Stimulated activated effector memory CD8-positive, alpha-beta T cell treated with anti-CD3 and anti-CD28 coated beads, Interleukin-12 subunit alpha, Interleukin-12 subunit beta, amount 100 ng/mL, for 72 hours (primary cell): ENCODE measurements around the gene MCM9.
A peak's percentile ranks its signal among the peaks of the same experiment; 100 is the strongest.
"Not testable (repeated sequence)": the region's sequence is repeated elsewhere in the genome, so short reads cannot be mapped to it uniquely, and the experiment has no call there.

ENCODE experiments used
- ATAC-seq: fragments of 150-1000 bp; cut with Tn5 transposase; 2 replicates; pipeline ENCODE4 v1.10.0; 2021
- DNase-seq, 2 donors: peaks; one replicate each; pipeline ENCODE4 v3.0.0; 2021 to 2022; ENCODE audit warnings: low spot score in 2 of 2
- H3K27ac Mint-ChIP-seq: one replicate; pipeline ENCODE4 v1.8.0; 2022; ENCODE audit warnings: mild to moderate bottlenecking, mixed read lengths
- H3K36me3 Mint-ChIP-seq: one replicate; pipeline ENCODE4 v1.8.0; 2022; ENCODE audit warnings: mild to moderate bottlenecking, mixed read lengths
- H3K4me1 Mint-ChIP-seq: one replicate; pipeline ENCODE4 v1.8.0; 2022; ENCODE audit warnings: mixed read lengths
- H3K4me3 Mint-ChIP-seq: one replicate; pipeline ENCODE4 v1.8.0; 2022; ENCODE audit warnings: mild to moderate bottlenecking, mixed read lengths
- H3K9me3 Mint-ChIP-seq: one replicate; pipeline ENCODE4 v1.8.0; 2022; ENCODE audit warnings: mixed read lengths

MCM9 gene

GRCh38 chr6:118829817-118830478 is 105.0 kb downstream of the MCM9 start:
- Mint-ChIP-seq H3K4me3 (no peak overlapping the region), H3K27ac (no peak overlapping the region), H3K36me3 (peaks cover 38% of the 10 kb centered on the region), H3K4me1 (peaks cover 5% of the 10 kb centered on the region), H3K9me3 (no peaks in the 10 kb centered on the region)
- no peak for ATAC-seq
- DNase-seq = no peak

DNA sequence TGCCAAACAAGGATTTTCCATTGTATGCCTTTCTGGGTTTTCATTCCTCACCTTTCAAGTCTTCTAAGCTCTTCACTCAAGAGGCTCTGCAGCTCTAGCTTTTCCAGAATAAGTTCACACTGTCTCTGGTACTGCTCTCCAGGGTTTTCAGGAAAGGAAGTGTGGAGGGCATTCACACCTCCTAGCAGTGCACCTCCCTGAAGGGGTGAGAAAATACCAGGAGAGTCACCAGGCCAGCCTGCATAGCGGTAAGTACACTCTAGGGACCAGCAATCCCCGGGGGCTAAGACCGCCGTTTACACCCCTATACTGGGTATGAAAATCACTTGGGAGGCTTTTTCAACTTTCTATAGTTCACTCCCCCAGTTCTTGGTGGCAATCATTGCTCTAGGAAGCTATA is 108.9 kb downstream of the MCM9 start:
- Mint-ChIP-seq H3K27ac (no peak overlapping the region), H3K4me1 (peaks cover 5% of the 10 kb centered on the region), H3K4me3 (no peak overlapping the region), H3K9me3 (no peaks in the 10 kb centered on the region), H3K36me3 (peaks cover 47% of the 10 kb centered on the region)
- ATAC-seq = no peak
- DNase-seq = no peak

GRCh38 chr6:118825661-118826060 is 109.3 kb downstream of the MCM9 start:
- no peak overlapping the region for H3K4me3 Mint-ChIP-seq
- H3K9me3 Mint-ChIP-seq = no peaks in the 10 kb centered on the region
- H3K4me1 Mint-ChIP-seq = peaks cover 5% of the 10 kb centered on the region
- DNase-seq (no peak), ATAC-seq (no peak)
- H3K27ac Mint-ChIP-seq = no peak overlapping the region
- peaks cover 47% of the 10 kb centered on the region for H3K36me3 Mint-ChIP-seq

GRCh38 chr6:118815495-118815894 is 119.5 kb downstream of the MCM9 start:
- Mint-ChIP-seq H3K27ac (peak overlapping the region; percentile 48), H3K4me3 (no peak overlapping the region)
- peak; percentile 52 for ATAC-seq

DNA sequence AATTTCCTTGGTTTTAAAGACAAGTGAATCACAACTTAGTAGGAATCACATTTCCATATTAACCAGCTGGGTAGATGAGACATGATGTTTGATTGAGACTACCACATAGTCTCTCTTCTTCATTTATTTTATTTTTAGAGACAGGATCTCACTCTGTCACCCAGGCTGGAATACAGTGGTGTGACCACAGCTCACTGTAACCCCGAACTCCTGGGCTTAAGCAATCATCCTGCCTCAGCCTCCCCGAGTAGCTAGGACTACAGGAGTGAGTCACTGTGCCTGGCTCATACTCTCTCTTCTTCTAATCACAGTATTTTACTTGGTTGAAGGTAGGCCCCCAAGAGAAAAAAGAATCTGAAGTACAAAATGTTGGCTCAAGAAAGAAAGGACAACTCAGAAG is 121.2 kb downstream of the MCM9 start:
- no peaks in the 10 kb centered on the region for H3K9me3 Mint-ChIP-seq
- H3K27ac Mint-ChIP-seq = peak overlapping the region; percentile 75
- H3K36me3 Mint-ChIP-seq = peaks cover 6% of the 10 kb centered on the region
- H3K4me3 Mint-ChIP-seq = no peak overlapping the region
- DNase-seq (no peak), ATAC-seq (peak; percentile 72)
- peaks cover 57% of the 10 kb centered on the region for H3K4me1 Mint-ChIP-seq

More at GRCh38 chr6:118815495-118815894, 119.5 kb downstream of the MCM9 start:
- H3K36me3 Mint-ChIP-seq = peaks cover 6% of the 10 kb centered on the region
- DNase-seq = no peak
- H3K9me3 Mint-ChIP-seq = peaks cover 6% of the 10 kb centered on the region
- peaks cover 41% of the 10 kb centered on the region for H3K4me1 Mint-ChIP-seq

GRCh38 chr6:118812970-118813369 is 122.0 kb downstream of the MCM9 start:
- H3K36me3 Mint-ChIP-seq = peaks cover 6% of the 10 kb centered on the region
- no peak for ATAC-seq
- no peaks in the 10 kb centered on the region for H3K9me3 Mint-ChIP-seq
- no peak overlapping the region for H3K27ac Mint-ChIP-seq
- H3K4me1 Mint-ChIP-seq = peaks cover 64% of the 10 kb centered on the region
- DNase-seq = no peak
- H3K4me3 Mint-ChIP-seq = no peak overlapping the region

DNA sequence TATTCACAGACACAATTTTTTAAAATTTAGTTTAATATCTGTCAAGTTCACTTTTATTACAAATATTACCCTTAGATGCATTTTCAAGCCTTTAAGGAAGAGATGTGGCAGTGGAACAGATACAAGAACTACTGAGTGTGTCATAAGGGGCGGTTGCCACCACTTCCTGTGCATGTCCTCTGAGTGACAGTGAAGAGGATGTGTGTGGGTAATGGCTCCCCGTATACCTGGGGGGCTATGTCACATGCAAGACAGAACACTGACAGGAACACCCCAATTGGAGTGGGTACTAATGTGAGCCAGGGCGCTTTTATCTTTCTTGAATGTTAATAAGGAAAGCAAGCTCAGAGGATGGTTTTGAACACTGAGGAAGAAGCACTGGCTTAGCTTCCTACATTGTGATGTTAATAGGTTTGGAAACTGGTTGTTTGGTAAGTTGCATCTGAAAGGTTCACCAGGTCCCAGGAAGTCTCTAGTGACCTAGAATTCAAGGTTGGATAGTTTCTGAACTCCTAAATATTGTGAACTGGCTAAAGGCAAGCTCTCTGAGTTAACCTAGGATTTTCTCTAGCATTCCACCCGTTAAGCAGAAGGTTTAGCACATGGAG is 124.4 kb downstream of the MCM9 start:
- Mint-ChIP-seq H3K4me3 (peak overlapping the region; percentile 59), H3K9me3 (no peaks in the 10 kb centered on the region), H3K4me1 (peaks cover 65% of the 10 kb centered on the region), H3K27ac (peak overlapping the region; percentile 96), H3K36me3 (peaks cover 6% of the 10 kb centered on the region)
- peak; percentile 95 for ATAC-seq
- peak in 1 of 2 donors; percentile 68 for DNase-seq

DNA sequence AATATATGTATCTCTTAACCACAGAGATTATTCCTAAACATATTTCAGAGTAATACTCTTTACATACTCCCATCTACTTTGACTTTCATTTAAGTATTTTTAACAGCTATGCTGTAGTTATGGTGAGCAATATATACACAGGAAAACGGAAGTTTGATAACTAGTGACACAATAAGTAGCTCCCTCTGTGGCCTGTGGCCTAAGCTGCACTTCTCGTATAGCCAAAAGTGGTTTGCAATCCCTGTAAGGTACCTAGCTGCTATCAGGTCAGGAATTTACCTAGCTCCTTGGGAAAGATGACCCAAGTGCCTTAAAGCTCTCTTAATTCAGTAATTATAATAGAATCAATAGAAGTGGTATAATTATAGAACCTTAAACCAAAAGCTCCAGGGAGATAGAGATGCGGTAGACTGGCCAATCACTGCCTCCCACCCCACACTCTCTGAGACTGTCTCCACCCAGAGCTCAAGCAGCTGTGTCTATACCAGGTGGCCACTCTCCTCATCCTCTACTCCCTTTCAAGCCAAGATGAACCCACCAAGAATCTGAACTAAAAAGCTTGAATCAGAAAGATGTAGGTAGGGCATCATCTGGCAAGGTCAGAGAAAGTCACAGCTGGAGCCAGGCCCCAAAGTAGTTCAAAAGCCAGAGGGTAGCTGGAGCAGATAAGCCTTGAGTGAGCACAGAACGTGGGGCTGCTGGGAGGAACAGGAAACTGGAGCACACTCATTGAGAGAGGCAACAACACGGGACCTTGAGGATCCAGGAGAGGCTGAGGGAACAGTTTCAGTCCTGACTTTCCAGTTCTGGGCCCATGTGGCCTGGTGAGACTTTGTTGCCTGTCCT is 125.9 kb downstream of the MCM9 start:
- Mint-ChIP-seq H3K4me1 (peaks cover 56% of the 10 kb centered on the region), H3K9me3 (no peaks in the 10 kb centered on the region), H3K4me3 (peak overlapping the region; percentile 59), H3K36me3 (peaks cover 5% of the 10 kb centered on the region), H3K27ac (peak overlapping the region; percentile 96)
- ATAC-seq (peak; percentile 83), DNase-seq (no peak)

DNA sequence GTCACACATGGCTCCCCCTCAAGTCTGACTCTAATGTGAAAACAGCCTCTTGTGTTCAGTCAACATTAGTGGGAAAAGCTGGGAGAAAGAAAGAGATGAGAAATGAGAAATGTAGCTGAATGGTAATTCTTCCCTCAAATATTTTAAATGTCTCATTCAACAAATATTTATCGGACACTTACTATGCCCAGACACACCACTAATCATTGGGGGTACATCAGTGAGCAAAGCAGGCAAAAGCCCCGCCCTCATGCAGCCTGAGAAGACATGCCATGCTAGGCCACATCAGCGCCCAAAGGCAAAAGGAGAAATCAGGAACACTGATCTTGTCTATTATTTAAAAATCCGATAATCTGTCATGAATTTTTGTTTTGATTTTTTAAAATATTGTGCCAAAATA is 130.9 kb downstream of the MCM9 start:
- DNase-seq (no peak), ATAC-seq (no peak)
- no peak overlapping the region for H3K27ac Mint-ChIP-seq
- H3K9me3 Mint-ChIP-seq = no peaks in the 10 kb centered on the region
- H3K4me1 Mint-ChIP-seq = peaks cover 32% of the 10 kb centered on the region
- no peaks in the 10 kb centered on the region for H3K36me3 Mint-ChIP-seq
- H3K4me3 Mint-ChIP-seq = no peak overlapping the region

DNA sequence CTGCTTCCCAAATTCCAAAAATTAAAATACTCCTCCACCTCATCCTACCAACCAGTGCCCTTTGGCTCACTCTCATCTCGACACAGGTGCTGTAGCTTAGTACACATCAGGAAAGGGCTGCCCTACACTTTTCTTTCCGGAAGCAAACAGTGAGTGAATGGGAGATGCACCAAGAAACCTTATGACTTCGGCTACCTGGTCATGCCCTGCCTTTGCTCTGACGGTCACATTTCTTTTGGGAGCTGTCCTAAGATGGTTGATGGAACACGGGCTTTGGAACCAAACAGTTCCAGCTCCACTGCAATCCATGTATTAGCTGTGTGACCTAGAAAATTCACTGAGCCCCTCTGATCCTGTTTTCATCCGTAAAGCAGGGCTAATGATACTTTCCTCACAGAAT is 133.7 kb downstream of the MCM9 start:
- ATAC-seq (no peak), DNase-seq (no peak)
- peak overlapping the region; percentile 44 for H3K4me3 Mint-ChIP-seq
- H3K36me3 Mint-ChIP-seq = no peaks in the 10 kb centered on the region
- H3K4me1 Mint-ChIP-seq = peaks cover 23% of the 10 kb centered on the region
- H3K9me3 Mint-ChIP-seq = no peaks in the 10 kb centered on the region
- H3K27ac Mint-ChIP-seq = no peak overlapping the region

- peaks cover 29% of the 10 kb centered on the region for H3K4me1 Mint-ChIP-seq
- H3K9me3 Mint-ChIP-seq = peaks cover 2% of the 10 kb centered on the region
- peak overlapping the region; percentile 44 for H3K4me3 Mint-ChIP-seq
- ATAC-seq = peak; percentile 97
- H3K27ac Mint-ChIP-seq = peak overlapping the region; percentile 84
- DNase-seq = peak; percentile 63 to 86
- H3K36me3 Mint-ChIP-seq = no peaks in the 10 kb centered on the region
Measured at GRCh38 chr6:118800394-118801071, 134.4 kb downstream of the MCM9 start.

DNA sequence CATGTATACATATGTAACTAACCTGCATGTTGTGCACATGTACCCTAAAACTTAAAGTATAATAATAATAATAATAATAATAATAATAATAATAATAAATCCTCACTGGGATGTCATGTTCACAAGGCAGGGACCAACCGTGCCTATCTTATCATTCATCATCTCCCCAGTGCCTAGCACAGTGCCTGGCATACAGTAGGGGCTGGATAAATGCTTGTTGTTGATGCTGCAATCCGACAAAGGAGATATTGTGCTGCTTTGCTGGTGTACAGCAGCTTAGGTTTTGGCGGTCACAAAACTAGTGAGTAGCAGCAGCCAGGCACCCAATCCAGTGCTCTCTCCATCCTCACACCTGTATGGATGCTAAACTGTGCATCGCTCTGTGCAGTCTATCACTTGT is 135.1 kb downstream of the MCM9 start:
- Mint-ChIP-seq H3K27ac (peak overlapping the region; percentile 84), H3K9me3 (peaks cover 2% of the 10 kb centered on the region), H3K36me3 (no peaks in the 10 kb centered on the region), H3K4me3 (peak overlapping the region; percentile 44), H3K4me1 (peaks cover 29% of the 10 kb centered on the region)
- ATAC-seq (no peak), DNase-seq (no peak)

GRCh38 chr6:118796548-118796947 is 138.4 kb downstream of the MCM9 start:
- not testable (repeated sequence) for H3K36me3 Mint-ChIP-seq, H3K9me3 Mint-ChIP-seq
- DNase-seq = peak; percentile 34 to 75
- peak overlapping the region; percentile 66 for H3K4me3 Mint-ChIP-seq
- peak; percentile 64 for ATAC-seq
- peak overlapping the region; percentile 92 for H3K27ac Mint-ChIP-seq
- H3K4me1 Mint-ChIP-seq = peaks cover 40% of the 10 kb centered on the region

DNA sequence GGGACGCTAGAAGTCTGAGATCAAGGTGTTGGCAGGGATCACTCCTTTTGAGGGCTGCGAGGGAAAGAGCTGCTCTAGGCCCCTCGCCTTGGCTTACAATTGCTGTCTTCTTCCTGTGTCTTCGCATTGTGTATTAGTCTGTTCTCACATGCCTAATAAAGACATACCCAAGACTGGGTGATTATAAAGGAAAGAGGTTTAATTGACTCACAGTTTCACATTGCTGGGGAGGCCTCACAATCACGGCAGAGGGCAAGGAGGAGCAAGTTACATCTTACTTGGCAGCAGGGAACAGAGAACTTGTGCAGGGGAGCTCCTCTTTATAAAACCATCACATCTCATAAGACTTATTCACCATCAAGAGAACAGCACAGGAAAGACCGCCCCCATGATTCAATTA is 143.5 kb downstream of the MCM9 start:
- ATAC-seq (peak; percentile 66), DNase-seq (no peak)
- Mint-ChIP-seq H3K4me3 (no peak overlapping the region), H3K9me3 (peaks cover 9% of the 10 kb centered on the region), H3K36me3 (no peaks in the 10 kb centered on the region), H3K27ac (peak overlapping the region; percentile 64), H3K4me1 (peaks cover 44% of the 10 kb centered on the region)

DNA sequence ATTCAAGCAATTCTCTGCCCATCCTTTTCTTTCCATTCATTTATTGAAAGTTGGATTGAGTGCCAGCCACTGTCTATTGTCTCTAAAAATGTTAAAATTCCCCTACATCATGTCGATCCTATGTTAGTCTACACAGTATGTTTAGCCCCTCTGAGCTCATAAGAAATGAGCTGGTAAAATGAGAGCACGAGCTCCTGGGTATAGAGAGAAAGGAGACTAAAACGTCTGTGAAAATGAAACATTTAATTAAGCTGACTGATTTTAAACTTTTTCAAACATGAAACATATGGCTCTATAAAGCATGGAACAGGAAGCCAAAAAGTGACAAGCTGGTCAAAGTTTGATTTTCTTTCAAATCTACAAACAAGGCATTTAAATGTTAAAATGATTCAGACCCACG is 145.0 kb downstream of the MCM9 start:
- Mint-ChIP-seq H3K27ac (peak overlapping the region; percentile 43), H3K4me3 (peak overlapping the region; percentile 51)

More for the DNA sequence above, 145.0 kb downstream of the MCM9 start:
- peaks cover 36% of the 10 kb centered on the region for H3K4me1 Mint-ChIP-seq
- DNase-seq (no peak), ATAC-seq (no peak)
- H3K36me3 Mint-ChIP-seq = no peaks in the 10 kb centered on the region
- H3K9me3 Mint-ChIP-seq = peaks cover 7% of the 10 kb centered on the region
